WTC11 (cell line): ENCODE data around the gene FREY1. TPM values are rescaled to one million over a fixed set of nuclear protein-coding genes. Genes with fewer than 3 reads are reported as not detected.

Source experiments
- ATAC-seq: fragments of 200-7000 bp; cut with Tn5 transposase; 2 replicates; pipeline ENCODE4 v1.10.0; 2021; ENCODE audit warnings: mild to moderate bottlenecking, moderate library complexity
- Bru-seq: library from RNA; stranded (reverse); fragments of 400-500 nt; gene quantifications from one replicate; lab custom pipeline; 2021; lab: Mats Ljungman, UMichigan
- CTCF ChIA-PET: fragments of 300-600 bp; sonication (Branson Sonifier 250); formaldehyde crosslinking; loops from one replicate; lab custom pipeline; 2021; ENCODE audit warnings: antibody characterized with exemption; lab: Charles Lee
- POLR2A ChIA-PET: fragments of 350-600 bp; sonication (Branson Sonifier 250); formaldehyde crosslinking; loops from one replicate; lab custom pipeline; 2021; ENCODE audit warnings: antibody characterized with exemption; lab: Charles Lee
- DNase-seq: peaks from one replicate; pipeline ENCODE4 v3.0.0; 2021; ENCODE audit warnings: low spot score
- H3K27ac Mint-ChIP-seq: 2 replicates; pipeline ENCODE4 v1.8.0; 2021; ENCODE audit warnings: mixed read lengths
- H3K27me3 Mint-ChIP-seq: 2 replicates; pipeline ENCODE4 v1.8.0; 2021; ENCODE audit warnings: low read depth, mild to moderate bottlenecking, moderate library complexity, mixed read lengths
- H3K36me3 Mint-ChIP-seq: 2 replicates; pipeline ENCODE4 v1.8.0; 2021; ENCODE audit warnings: mixed read lengths
- H3K4me1 Mint-ChIP-seq: 2 replicates; pipeline ENCODE4 v1.8.0; 2022; ENCODE audit warnings: mixed read lengths
- H3K4me3 Mint-ChIP-seq: 2 replicates; pipeline ENCODE4 v1.8.0; 2021; ENCODE audit warnings: mild to moderate bottlenecking, moderate library complexity, mixed read lengths
- H3K9me3 Mint-ChIP-seq: 2 replicates; pipeline ENCODE4 v1.8.0; 2021; ENCODE audit warnings: mixed read lengths
- CREM ChIP-seq: sonication (generic); formaldehyde crosslinking; IDR thresholded peaks from 2 replicates; pipeline ENCODE4 v1.8.1; 2022; ENCODE audit warnings: mild to moderate bottlenecking, missing genetic modification reagents, moderate library complexity
- EMX1 ChIP-seq: fragments of 250-450 bp; sonication (Bioruptor Pico); IDR thresholded peaks from 2 replicates; pipeline ENCODE4 v1.8.0; 2021; ENCODE audit warnings: mild to moderate bottlenecking
- FOXP1 ChIP-seq: sonication (generic); formaldehyde crosslinking; IDR thresholded peaks from 2 replicates; pipeline ENCODE4 v1.8.0; 2022; ENCODE audit warnings: missing genetic modification reagents, mild to moderate bottlenecking, moderate library complexity, borderline replicate concordance
- GRHL2 ChIP-seq: fragments of 250-450 bp; sonication (Bioruptor Pico); IDR thresholded peaks from 2 replicates; pipeline ENCODE4 v1.8.0; 2022; ENCODE audit warnings: mild to moderate bottlenecking, moderate library complexity; ENCODE audit not compliant: insufficient replicate concordance, severe bottlenecking
- GTF2I ChIP-seq: fragments of 250-450 bp; sonication (Bioruptor Pico); conservative IDR thresholded peaks from 2 replicates; pipeline ENCODE4 v1.4.0; 2021; ENCODE audit warnings: mild to moderate bottlenecking
- HMGA2 ChIP-seq: fragments of 250-450 bp; sonication (Bioruptor Pico); IDR thresholded peaks from 2 replicates; pipeline ENCODE4 v1.4.0; 2021; ENCODE audit warnings: mild to moderate bottlenecking, moderate library complexity
- IRF2 ChIP-seq: sonication (generic); formaldehyde crosslinking; IDR thresholded peaks from 2 replicates; pipeline ENCODE4 v1.8.0; 2022; ENCODE audit warnings: low read depth, missing genetic modification reagents, borderline replicate concordance
- MYBL2 ChIP-seq: sonication (generic); formaldehyde crosslinking; IDR thresholded peaks from 2 replicates; pipeline ENCODE4 v1.8.1; 2023; ENCODE audit warnings: mild to moderate bottlenecking, moderate library complexity, missing genetic modification reagents
- NFATC4 ChIP-seq: fragments of 250-450 bp; sonication (Bioruptor Pico); IDR thresholded peaks from 2 replicates; pipeline ENCODE4 v1.9.0; 2021; ENCODE audit warnings: mild to moderate bottlenecking
- NFE2L1 ChIP-seq: sonication (generic); formaldehyde crosslinking; IDR thresholded peaks from 2 replicates; pipeline ENCODE4 v1.8.1; 2023; ENCODE audit warnings: missing genetic modification reagents
- NR2C2 ChIP-seq: sonication (generic); formaldehyde crosslinking; IDR thresholded peaks from 2 replicates; pipeline ENCODE4 v1.8.0; 2022; ENCODE audit warnings: mild to moderate bottlenecking, missing genetic modification reagents
- NR3C1 ChIP-seq: sonication (generic); formaldehyde crosslinking; conservative IDR thresholded peaks from 2 replicates; pipeline ENCODE4 v1.8.1; 2023; ENCODE audit warnings: low read depth, mild to moderate bottlenecking, missing genetic modification reagents
- SMAD3 ChIP-seq: sonication (generic); formaldehyde crosslinking; IDR thresholded peaks from 2 replicates; pipeline ENCODE4 v1.8.0; 2022; ENCODE audit warnings: missing genetic modification reagents, mild to moderate bottlenecking, borderline replicate concordance
- SMAD4 ChIP-seq: sonication (generic); formaldehyde crosslinking; IDR thresholded peaks from 2 replicates; pipeline ENCODE4 v1.8.0; 2022; ENCODE audit warnings: mild to moderate bottlenecking, missing genetic modification reagents
- ZNF121 ChIP-seq: sonication (generic); formaldehyde crosslinking; IDR thresholded peaks from 2 replicates; pipeline ENCODE4 v1.8.0; 2023; ENCODE audit warnings: missing genetic modification reagents
- ZNF232 ChIP-seq: sonication (generic); formaldehyde crosslinking; IDR thresholded peaks from 2 replicates; pipeline ENCODE4 v1.8.0; 2022; ENCODE audit warnings: mild to moderate bottlenecking, missing genetic modification reagents
- ZNF396 ChIP-seq: fragments of 250-450 bp; sonication (Bioruptor Pico); IDR thresholded peaks from 2 replicates; pipeline ENCODE4 v1.8.0; 2021; ENCODE audit warnings: mild to moderate bottlenecking, moderate library complexity, borderline replicate concordance
- ZNF671 ChIP-seq: fragments of 250-450 bp; sonication (Bioruptor Pico); IDR thresholded peaks from 2 replicates; pipeline ENCODE4 v1.8.0; 2021; ENCODE audit warnings: mild to moderate bottlenecking
- long read RNA-seq, 3 experiments: library from RNA in 1 of 3; library from capped mRNA in 1 of 3; library from polyadenylated mRNA in 1 of 3; unstranded in 2 of 3; stranded (forward) in 1 of 3; transcript quantifications; one replicate each; pipeline ENCODE4 v2.0.0, GENCODE V29; 2021
- total RNA-seq: library from RNA; stranded (reverse); gene quantifications from 3 replicates; pipeline ENCODE4 v1.2.3, GENCODE V29; 2021
- TF ChIP-seq, protein P1 (sequence below): sonication (generic); formaldehyde crosslinking; IDR thresholded peaks from 2 replicates; pipeline ENCODE4 v1.8.1; 2022; ENCODE audit warnings: mild to moderate bottlenecking, missing genetic modification reagents, moderate library complexity, borderline replicate concordance
- TF ChIP-seq, protein P2 (sequence below): fragments of 250-450 bp; sonication (Bioruptor Pico); IDR thresholded peaks from 2 replicates; pipeline ENCODE4 v1.9.0; 2021; ENCODE audit warnings: mild to moderate bottlenecking
- TF ChIP-seq, protein P3 (sequence below): sonication (generic); formaldehyde crosslinking; IDR thresholded peaks from 2 replicates; pipeline ENCODE4 v1.8.1; 2022; ENCODE audit warnings: low read depth, missing genetic modification reagents, borderline replicate concordance
- TF ChIP-seq, protein P4 (sequence below): sonication (generic); formaldehyde crosslinking; IDR thresholded peaks from 2 replicates; pipeline ENCODE4 v1.8.0; 2023; ENCODE audit warnings: mild to moderate bottlenecking, missing genetic modification reagents

Gene FREY1, protein sequence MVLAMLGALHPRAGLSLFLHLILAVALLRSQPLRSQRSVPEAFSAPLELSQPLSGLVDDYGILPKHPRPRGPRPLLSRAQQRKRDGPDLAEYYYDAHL
- total RNA-seq = 1.6 to 2.1 TPM (median 1.8 TPM) in 3 replicates
- Bru-seq, nascent RNA = percentile 16 among the genes with signal in this experiment
- long read RNA-seq, experiment 1 = 0 reads
- long read RNA-seq, experiment 2, partial matches to known transcripts = 0 of 1 reads
- long read RNA-seq, experiment 2, other reads (novel, unspliced or antisense) = 0 of 1 reads
- long read RNA-seq, experiment 3 = 0 reads

DNA sequence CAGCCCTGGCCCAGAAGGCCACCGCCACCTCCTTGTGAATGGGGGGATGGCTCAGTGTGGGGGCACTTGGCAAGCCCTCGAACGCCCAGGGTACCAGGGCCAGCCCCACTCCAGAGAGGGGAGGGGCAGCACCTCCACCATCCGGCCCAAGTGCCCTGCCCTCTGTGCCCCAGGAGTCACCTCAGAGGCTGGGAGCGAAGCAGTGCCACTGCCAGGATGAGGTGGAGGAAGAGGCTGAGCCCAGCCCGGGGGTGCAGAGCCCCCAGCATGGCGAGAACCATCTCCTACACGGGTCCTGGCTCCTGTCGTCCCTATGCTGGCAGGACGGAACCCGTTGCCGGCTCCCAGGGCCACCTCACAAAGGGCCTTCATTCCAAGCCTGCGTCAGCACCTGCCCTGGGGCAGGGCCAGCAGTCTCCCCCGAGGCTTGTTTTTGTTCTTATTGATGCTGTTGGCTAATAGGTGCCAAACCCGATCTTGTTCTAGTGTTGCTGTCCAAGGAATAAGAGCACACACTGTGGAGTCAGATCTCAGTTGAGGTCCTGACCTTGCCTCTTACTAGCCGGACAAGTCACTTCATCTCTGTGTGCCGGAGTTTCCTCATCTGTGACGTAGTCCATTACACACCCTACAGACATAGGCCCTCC lies at the start of gene FREY1:
FREY1 (minus strand) TSS at position 307 of the 647 bp plus-strand sequence; CDS start at position 281, 26 bp downstream.
- Mint-ChIP-seq H3K4me1 (no peaks in the 10 kb centered on the region; the same call in 1 of the 2 replicates), H3K27ac (peak within 1 kb of the TSS; percentile 67), H3K9me3 (no peaks in the 10 kb centered on the region), H3K27me3 (no peaks in the 10 kb centered on the region), H3K36me3 (0 out of 2 replicates have a peak, but pooled peaks cover 3% of the 10 kb centered on the region), H3K4me3 (no peak within 1 kb of the TSS)
- no peak for TF ChIP-seq NR2C2 (CRISPR knock-in tag)
- TF ChIP-seq, protein P1, sequence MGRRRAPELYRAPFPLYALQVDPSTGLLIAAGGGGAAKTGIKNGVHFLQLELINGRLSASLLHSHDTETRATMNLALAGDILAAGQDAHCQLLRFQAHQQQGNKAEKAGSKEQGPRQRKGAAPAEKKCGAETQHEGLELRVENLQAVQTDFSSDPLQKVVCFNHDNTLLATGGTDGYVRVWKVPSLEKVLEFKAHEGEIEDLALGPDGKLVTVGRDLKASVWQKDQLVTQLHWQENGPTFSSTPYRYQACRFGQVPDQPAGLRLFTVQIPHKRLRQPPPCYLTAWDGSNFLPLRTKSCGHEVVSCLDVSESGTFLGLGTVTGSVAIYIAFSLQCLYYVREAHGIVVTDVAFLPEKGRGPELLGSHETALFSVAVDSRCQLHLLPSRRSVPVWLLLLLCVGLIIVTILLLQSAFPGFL (CRISPR knock-in tag) = no peak
- TF ChIP-seq EMX1 (CRISPR knock-in tag) = no peak
- no peak for TF ChIP-seq NR3C1
- no peak for TF ChIP-seq NFE2L1 (CRISPR knock-in tag)
- TF ChIP-seq CREM (CRISPR knock-in tag) = no peak
- TF ChIP-seq IRF2 (CRISPR knock-in tag) = no peak
- TF ChIP-seq MYBL2 (CRISPR knock-in tag) = no peak
- ATAC-seq = no peak
- DNase-seq = no peak
- ChIA-PET CTCF (no interaction called here), POLR2A (interaction anchor here (0.7 to 1.0 kb wide), 2 partner anchors 16 to 42 kb away, joined by 3 to 4 read pairs; no protein-coding TSS in a partner anchor)

DNA sequence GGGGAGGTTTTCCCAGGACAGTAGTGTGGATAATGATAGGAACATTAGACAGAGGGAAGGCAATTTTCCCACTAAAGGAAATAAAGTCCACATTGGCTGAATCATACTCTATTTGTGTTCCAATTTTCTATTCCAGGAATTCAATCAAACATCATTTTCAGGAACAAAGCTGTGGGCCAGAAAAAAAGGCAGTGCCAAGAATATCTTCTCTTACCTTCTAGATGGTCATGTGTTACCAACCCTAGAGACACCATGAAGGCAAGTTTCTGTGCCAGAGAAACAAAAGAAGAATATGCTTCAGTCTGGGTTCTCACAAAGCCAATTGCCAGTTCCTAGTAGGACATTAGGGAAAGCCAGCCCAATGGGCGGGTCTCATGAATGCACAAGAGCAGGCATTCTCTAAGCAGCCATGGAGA lies 42.9 kb upstream of the FREY1 start:
- ChIA-PET CTCF (interaction anchor here (2.4 to 3.3 kb wide), 2 partner anchors 15 to 57 kb away, joined by 9 to 10 read pairs; no protein-coding TSS in a partner anchor), POLR2A (no interaction called here)
- no peaks in the 10 kb centered on the region for H3K9me3 Mint-ChIP-seq
- no peak for DNase-seq
- ATAC-seq = no peak
- no peaks in the 10 kb centered on the region for H3K27me3 Mint-ChIP-seq
- H3K27ac Mint-ChIP-seq = no peak overlapping the region
- no peak for TF ChIP-seq NFE2L1 (CRISPR knock-in tag)
- TF ChIP-seq SMAD4 (CRISPR knock-in tag) = no peak
- no peak for TF ChIP-seq MYBL2 (CRISPR knock-in tag)
- TF ChIP-seq NFATC4 (CRISPR knock-in tag) = no peak
- no peak for TF ChIP-seq ZNF121
- TF ChIP-seq FOXP1 (CRISPR knock-in tag) = no peak
- TF ChIP-seq, protein P2, sequence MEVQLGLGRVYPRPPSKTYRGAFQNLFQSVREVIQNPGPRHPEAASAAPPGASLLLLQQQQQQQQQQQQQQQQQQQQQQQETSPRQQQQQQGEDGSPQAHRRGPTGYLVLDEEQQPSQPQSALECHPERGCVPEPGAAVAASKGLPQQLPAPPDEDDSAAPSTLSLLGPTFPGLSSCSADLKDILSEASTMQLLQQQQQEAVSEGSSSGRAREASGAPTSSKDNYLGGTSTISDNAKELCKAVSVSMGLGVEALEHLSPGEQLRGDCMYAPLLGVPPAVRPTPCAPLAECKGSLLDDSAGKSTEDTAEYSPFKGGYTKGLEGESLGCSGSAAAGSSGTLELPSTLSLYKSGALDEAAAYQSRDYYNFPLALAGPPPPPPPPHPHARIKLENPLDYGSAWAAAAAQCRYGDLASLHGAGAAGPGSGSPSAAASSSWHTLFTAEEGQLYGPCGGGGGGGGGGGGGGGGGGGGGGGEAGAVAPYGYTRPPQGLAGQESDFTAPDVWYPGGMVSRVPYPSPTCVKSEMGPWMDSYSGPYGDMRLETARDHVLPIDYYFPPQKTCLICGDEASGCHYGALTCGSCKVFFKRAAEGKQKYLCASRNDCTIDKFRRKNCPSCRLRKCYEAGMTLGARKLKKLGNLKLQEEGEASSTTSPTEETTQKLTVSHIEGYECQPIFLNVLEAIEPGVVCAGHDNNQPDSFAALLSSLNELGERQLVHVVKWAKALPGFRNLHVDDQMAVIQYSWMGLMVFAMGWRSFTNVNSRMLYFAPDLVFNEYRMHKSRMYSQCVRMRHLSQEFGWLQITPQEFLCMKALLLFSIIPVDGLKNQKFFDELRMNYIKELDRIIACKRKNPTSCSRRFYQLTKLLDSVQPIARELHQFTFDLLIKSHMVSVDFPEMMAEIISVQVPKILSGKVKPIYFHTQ (CRISPR knock-in tag) = no peak
- no peak for TF ChIP-seq GRHL2 (CRISPR knock-in tag)
- TF ChIP-seq ZNF232 (CRISPR knock-in tag) = no peak
- TF ChIP-seq, protein P3, sequence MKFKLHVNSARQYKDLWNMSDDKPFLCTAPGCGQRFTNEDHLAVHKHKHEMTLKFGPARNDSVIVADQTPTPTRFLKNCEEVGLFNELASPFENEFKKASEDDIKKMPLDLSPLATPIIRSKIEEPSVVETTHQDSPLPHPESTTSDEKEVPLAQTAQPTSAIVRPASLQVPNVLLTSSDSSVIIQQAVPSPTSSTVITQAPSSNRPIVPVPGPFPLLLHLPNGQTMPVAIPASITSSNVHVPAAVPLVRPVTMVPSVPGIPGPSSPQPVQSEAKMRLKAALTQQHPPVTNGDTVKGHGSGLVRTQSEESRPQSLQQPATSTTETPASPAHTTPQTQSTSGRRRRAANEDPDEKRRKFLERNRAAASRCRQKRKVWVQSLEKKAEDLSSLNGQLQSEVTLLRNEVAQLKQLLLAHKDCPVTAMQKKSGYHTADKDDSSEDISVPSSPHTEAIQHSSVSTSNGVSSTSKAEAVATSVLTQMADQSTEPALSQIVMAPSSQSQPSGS (CRISPR knock-in tag) = no peak
- TF ChIP-seq HMGA2 (CRISPR knock-in tag) = no peak
- no peak for TF ChIP-seq ZNF671 (CRISPR knock-in tag)
- no peak for TF ChIP-seq SMAD3 (CRISPR knock-in tag)
- TF ChIP-seq, protein P4, sequence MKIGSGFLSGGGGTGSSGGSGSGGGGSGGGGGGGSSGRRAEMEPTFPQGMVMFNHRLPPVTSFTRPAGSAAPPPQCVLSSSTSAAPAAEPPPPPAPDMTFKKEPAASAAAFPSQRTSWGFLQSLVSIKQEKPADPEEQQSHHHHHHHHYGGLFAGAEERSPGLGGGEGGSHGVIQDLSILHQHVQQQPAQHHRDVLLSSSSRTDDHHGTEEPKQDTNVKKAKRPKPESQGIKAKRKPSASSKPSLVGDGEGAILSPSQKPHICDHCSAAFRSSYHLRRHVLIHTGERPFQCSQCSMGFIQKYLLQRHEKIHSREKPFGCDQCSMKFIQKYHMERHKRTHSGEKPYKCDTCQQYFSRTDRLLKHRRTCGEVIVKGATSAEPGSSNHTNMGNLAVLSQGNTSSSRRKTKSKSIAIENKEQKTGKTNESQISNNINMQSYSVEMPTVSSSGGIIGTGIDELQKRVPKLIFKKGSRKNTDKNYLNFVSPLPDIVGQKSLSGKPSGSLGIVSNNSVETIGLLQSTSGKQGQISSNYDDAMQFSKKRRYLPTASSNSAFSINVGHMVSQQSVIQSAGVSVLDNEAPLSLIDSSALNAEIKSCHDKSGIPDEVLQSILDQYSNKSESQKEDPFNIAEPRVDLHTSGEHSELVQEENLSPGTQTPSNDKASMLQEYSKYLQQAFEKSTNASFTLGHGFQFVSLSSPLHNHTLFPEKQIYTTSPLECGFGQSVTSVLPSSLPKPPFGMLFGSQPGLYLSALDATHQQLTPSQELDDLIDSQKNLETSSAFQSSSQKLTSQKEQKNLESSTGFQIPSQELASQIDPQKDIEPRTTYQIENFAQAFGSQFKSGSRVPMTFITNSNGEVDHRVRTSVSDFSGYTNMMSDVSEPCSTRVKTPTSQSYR (CRISPR knock-in tag) = no peak
- TF ChIP-seq GTF2I = no peak
- TF ChIP-seq ZNF396 (CRISPR knock-in tag) = no peak
- no peak overlapping the region for H3K4me3 Mint-ChIP-seq
- no peaks in the 10 kb centered on the region for H3K4me1 Mint-ChIP-seq
- peaks cover 21% of the 10 kb centered on the region for H3K36me3 Mint-ChIP-seq
